ENCODE measurements around the gene IL7R. TPM values are rescaled to one million over a fixed set of nuclear protein-coding genes. Genes with fewer than 3 reads are reported as not detected.

IL7R gene, protein sequence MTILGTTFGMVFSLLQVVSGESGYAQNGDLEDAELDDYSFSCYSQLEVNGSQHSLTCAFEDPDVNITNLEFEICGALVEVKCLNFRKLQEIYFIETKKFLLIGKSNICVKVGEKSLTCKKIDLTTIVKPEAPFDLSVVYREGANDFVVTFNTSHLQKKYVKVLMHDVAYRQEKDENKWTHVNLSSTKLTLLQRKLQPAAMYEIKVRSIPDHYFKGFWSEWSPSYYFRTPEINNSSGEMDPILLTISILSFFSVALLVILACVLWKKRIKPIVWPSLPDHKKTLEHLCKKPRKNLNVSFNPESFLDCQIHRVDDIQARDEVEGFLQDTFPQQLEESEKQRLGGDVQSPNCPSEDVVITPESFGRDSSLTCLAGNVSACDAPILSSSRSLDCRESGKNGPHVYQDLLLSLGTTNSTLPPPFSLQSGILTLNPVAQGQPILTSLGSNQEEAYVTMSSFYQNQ
- total RNA-seq: 0.82 TPM

DNA sequence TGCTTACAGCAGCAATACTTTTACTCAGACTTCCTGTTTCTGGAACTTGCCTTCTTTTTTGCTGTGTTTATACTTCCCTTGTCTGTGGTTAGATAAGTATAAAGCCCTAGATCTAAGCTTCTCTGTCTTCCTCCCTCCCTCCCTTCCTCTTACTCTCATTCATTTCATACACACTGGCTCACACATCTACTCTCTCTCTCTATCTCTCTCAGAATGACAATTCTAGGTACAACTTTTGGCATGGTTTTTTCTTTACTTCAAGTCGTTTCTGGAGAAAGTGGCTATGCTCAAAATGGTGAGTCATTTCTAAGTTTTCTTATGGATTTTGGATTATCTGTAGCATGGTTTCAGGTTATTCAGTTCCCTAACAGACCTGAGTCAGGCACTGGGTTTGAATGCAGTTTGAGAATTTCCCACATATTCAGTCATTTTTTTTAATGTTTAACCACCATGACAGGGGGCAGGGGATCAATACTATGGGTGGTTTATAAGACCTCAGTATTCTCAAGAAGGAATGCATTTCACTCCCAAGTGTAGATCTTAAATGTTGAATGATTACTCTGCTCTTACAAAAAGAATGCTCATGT lies at the start of gene IL7R:
TSS of gene IL7R (plus strand) at position 127 of the 587 bp plus-strand sequence. CDS start at position 214, 87 bp downstream.

Other genes starting within 250 kb of the IL7R start
- gene SPEF2, start 239.0 kb upstream of the IL7R start, total RNA-seq: 31.1 TPM
- gene CAPSL, start 81.7 kb downstream of the IL7R start, total RNA-seq: not detected
- 1.4 TPM for gene UGT3A1, start 134.5 kb downstream of the IL7R start, total RNA-seq
- 1.7 TPM for gene UGT3A2, start 210.0 kb downstream of the IL7R start, total RNA-seq